ENCODE results near the gene PIBF1.

Gene PIBF1

GRCh38 chr13:73025217-73026012 lies 243.5 kb downstream of the PIBF1 start:
- no peak for TF ChIP-seq CTCF (IDR thresholded peaks at IDR 0.05; ENCODE audit: low read depth, low read length)
- DNase-seq (ENCODE audit: low read depth in 2 of 2) = peak; percentile 14 to 45
- no peak overlapping the region for H3K4me3 ChIP-seq (replicated peaks in 1 of 2; ENCODE audit: low read depth in 2 of 2, low read length in 2 of 2)

DNA sequence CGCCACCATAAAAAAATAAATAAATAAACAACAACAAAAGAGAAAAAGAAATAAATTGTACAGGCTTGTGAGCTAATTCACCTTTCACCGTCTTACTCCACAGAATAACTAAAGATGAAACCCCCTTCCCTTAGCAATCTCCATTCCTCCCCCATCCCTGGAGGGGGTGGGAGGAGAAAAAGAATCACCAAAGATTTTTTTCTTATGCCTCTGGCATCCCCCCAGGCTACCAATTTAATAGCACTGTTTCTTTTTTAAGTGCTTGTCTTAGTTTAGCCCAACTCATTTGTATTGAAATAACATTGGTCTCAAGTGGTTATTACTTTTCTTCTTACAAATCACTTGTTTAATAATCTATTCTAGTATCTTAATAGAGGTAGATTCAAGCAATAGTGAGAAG lies 253.0 kb downstream of the PIBF1 start:
- no peak for TF ChIP-seq CTCF (IDR thresholded peaks at IDR 0.05; ENCODE audit: low read depth, low read length)
- DNase-seq (ENCODE audit: low read depth in 2 of 2) = no peak
- H3K4me3 ChIP-seq (replicated peaks in 1 of 2; ENCODE audit: low read depth in 2 of 2, low read length in 2 of 2) = no peak overlapping the region

GRCh38 chr13:73035660-73036059 lies 253.7 kb downstream of the PIBF1 start:
- TF ChIP-seq CTCF (IDR thresholded peaks at IDR 0.05; ENCODE audit: low read depth, low read length) = no peak
- no peak for DNase-seq (ENCODE audit: low read depth in 2 of 2)

GRCh38 chr13:73036566-73036965 lies 254.6 kb downstream of the PIBF1 start:
- TF ChIP-seq CTCF (IDR thresholded peaks at IDR 0.05; ENCODE audit: low read depth, low read length) = no peak
- H3K4me3 ChIP-seq (replicated peaks in 1 of 2; ENCODE audit: low read depth in 2 of 2, low read length in 2 of 2) = no peak overlapping the region
- no peak for DNase-seq (ENCODE audit: low read depth in 2 of 2)

More at GRCh38 chr13:73035660-73036059, 253.7 kb downstream of the PIBF1 start:
- no peak overlapping the region for H3K4me3 ChIP-seq (replicated peaks in 1 of 2; ENCODE audit: low read depth in 2 of 2, low read length in 2 of 2)

GRCh38 chr13:73038064-73038463 lies 256.1 kb downstream of the PIBF1 start:
- no peak for TF ChIP-seq CTCF (IDR thresholded peaks at IDR 0.05; ENCODE audit: low read depth, low read length)
- DNase-seq (ENCODE audit: low read depth in 2 of 2) = no peak

GRCh38 chr13:73039201-73040108 lies 257.5 kb downstream of the PIBF1 start:
- no peak for TF ChIP-seq CTCF (IDR thresholded peaks at IDR 0.05; ENCODE audit: low read depth, low read length)
- no peak for DNase-seq (ENCODE audit: low read depth in 2 of 2)
- H3K4me3 ChIP-seq (replicated peaks in 1 of 2; ENCODE audit: low read depth in 2 of 2, low read length in 2 of 2) = no peak overlapping the region

More at GRCh38 chr13:73038064-73038463, 256.1 kb downstream of the PIBF1 start:
- no peak overlapping the region for H3K4me3 ChIP-seq (replicated peaks in 1 of 2; ENCODE audit: low read depth in 2 of 2, low read length in 2 of 2)
